Measurements from ENCODE around the gene THOC7.

THOC7 gene

DNA sequence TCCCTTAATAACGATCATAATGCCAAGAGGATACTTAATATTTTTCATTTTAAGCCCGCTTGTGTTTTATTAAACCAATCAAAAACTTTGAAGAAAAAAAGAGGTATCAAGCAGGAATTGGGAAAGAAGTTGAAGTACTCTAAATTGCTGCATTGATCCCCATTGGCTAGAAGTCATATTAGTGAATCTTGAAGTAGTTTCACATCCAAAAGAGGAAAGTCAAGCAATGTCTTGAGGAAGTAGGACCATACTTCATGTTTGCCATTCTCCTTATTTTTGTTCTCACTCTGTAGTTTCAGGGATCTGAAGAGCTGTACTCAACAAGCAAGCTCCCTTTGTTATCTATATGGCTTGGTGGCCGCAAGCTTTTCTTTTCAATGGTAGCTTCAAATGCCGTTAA lies 46.4 kb upstream of the THOC7 start:
- no peaks in the 10 kb centered on the region for H3K27me3 ChIP-seq (ENCODE audit: insufficient read depth, low read depth, severe bottlenecking)
- no peak overlapping the region for H3K27ac ChIP-seq
- DNase-seq: no peak
- no peaks in the 10 kb centered on the region for H3K9me3 ChIP-seq (ENCODE audit: severe bottlenecking)
- H3K36me3 ChIP-seq: peaks cover 5% of the 10 kb centered on the region
- no peak overlapping the region for H3K4me3 ChIP-seq (ENCODE audit: low read depth, low read length)
- TF ChIP-seq, protein P1, sequence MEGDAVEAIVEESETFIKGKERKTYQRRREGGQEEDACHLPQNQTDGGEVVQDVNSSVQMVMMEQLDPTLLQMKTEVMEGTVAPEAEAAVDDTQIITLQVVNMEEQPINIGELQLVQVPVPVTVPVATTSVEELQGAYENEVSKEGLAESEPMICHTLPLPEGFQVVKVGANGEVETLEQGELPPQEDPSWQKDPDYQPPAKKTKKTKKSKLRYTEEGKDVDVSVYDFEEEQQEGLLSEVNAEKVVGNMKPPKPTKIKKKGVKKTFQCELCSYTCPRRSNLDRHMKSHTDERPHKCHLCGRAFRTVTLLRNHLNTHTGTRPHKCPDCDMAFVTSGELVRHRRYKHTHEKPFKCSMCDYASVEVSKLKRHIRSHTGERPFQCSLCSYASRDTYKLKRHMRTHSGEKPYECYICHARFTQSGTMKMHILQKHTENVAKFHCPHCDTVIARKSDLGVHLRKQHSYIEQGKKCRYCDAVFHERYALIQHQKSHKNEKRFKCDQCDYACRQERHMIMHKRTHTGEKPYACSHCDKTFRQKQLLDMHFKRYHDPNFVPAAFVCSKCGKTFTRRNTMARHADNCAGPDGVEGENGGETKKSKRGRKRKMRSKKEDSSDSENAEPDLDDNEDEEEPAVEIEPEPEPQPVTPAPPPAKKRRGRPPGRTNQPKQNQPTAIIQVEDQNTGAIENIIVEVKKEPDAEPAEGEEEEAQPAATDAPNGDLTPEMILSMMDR (IDR thresholded peaks at IDR 0.05; ENCODE audit: low read depth, low read length): no peak

GRCh38 chr3:63909431-63909830 lies 45.8 kb upstream of the THOC7 start:
- H3K27ac ChIP-seq: no peak overlapping the region
- H3K36me3 ChIP-seq: peaks cover 3% of the 10 kb centered on the region
- no peak for DNase-seq
- no peak overlapping the region for H3K4me3 ChIP-seq (ENCODE audit: low read depth, low read length)
- no peaks in the 10 kb centered on the region for H3K9me3 ChIP-seq (ENCODE audit: severe bottlenecking)
- TF ChIP-seq, protein P1 (IDR thresholded peaks at IDR 0.05; ENCODE audit: low read depth, low read length): no peak
- no peaks in the 10 kb centered on the region for H3K27me3 ChIP-seq (ENCODE audit: insufficient read depth, low read depth, severe bottlenecking)

GRCh38 chr3:63908776-63909175 lies 45.2 kb upstream of the THOC7 start:
- Histone ChIP-seq H3K36me3 (peaks cover 5% of the 10 kb centered on the region), H3K4me3 (ENCODE audit: low read depth, low read length) (no peak overlapping the region), H3K27ac (no peak overlapping the region), H3K27me3 (ENCODE audit: insufficient read depth, low read depth, severe bottlenecking) (no peaks in the 10 kb centered on the region), H3K9me3 (ENCODE audit: severe bottlenecking) (no peaks in the 10 kb centered on the region)
- DNase-seq: no peak
- TF ChIP-seq, protein P1 (IDR thresholded peaks at IDR 0.05; ENCODE audit: low read depth, low read length): no peak

GRCh38 chr3:63908081-63908736 lies 44.6 kb upstream of the THOC7 start:
- TF ChIP-seq, protein P1 (IDR thresholded peaks at IDR 0.05; ENCODE audit: low read depth, low read length): no peak
- DNase-seq: no peak
- Histone ChIP-seq H3K36me3 (peaks cover 5% of the 10 kb centered on the region), H3K27ac (no peak overlapping the region), H3K27me3 (ENCODE audit: insufficient read depth, low read depth, severe bottlenecking) (no peaks in the 10 kb centered on the region), H3K4me3 (ENCODE audit: low read depth, low read length) (no peak overlapping the region), H3K9me3 (ENCODE audit: severe bottlenecking) (no peaks in the 10 kb centered on the region)

DNA sequence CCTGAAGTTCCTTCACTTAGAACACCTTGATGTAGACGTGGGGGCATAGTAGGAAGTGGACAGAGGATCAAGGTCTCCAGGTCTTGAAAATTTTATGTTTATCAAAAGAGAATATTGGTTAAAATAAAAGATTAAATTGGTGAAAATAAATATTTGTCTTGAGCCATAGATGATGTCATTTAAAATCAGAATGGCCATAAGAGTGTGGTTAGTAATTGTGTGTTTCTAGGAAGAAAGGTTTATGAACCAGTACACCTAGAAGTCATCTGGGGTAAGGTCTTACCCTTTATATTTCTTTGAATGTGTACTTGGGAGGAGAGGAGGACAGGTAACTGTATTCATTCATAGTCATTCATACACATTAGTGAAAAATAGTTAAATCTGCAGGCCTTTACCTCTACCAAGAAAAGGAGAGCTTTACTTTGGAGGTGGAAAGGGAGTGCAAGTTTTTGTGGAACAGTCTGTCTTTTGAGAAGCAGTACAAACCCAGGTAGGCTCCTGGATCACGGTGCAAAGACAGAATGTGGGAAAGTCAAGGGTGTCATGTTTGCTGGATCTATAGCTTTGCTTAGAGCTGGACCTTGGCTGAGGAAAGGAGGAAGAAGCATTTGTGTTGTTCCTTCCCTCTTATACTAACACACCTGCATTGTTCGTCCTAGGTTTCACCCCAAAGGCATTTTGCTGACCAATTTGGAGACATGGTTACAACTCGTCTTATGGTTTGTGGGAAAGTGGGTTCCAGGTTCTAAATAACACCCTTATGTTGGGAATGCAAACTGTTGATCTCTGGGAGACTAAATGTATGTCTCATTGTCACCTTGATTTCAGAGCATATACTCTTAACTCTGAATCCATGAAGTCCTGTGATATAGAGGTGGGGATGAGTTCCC lies 42.4 kb upstream of the THOC7 start:
- Histone ChIP-seq H3K36me3 (peaks cover 8% of the 10 kb centered on the region), H3K27me3 (ENCODE audit: insufficient read depth, low read depth, severe bottlenecking) (no peaks in the 10 kb centered on the region), H3K9me3 (ENCODE audit: severe bottlenecking) (no peaks in the 10 kb centered on the region), H3K27ac (no peak overlapping the region), H3K4me3 (ENCODE audit: low read depth, low read length) (no peak overlapping the region)
- no peak for DNase-seq
- TF ChIP-seq, protein P1 (IDR thresholded peaks at IDR 0.05; ENCODE audit: low read depth, low read length): no peak

All from WERI-Rb-1 (cell line).